HG03280 (cell line): ENCODE results near the gene DGKK.

ENCODE experiments used
- ATAC-seq: cut with Tn5 transposase; IDR thresholded peaks from one replicate; pipeline ENCODE4 v1.9.1; 2021; ENCODE audit warnings: mild to moderate bottlenecking, moderate library complexity; ENCODE audit not compliant: unreplicated experiment

DGKK gene, protein sequence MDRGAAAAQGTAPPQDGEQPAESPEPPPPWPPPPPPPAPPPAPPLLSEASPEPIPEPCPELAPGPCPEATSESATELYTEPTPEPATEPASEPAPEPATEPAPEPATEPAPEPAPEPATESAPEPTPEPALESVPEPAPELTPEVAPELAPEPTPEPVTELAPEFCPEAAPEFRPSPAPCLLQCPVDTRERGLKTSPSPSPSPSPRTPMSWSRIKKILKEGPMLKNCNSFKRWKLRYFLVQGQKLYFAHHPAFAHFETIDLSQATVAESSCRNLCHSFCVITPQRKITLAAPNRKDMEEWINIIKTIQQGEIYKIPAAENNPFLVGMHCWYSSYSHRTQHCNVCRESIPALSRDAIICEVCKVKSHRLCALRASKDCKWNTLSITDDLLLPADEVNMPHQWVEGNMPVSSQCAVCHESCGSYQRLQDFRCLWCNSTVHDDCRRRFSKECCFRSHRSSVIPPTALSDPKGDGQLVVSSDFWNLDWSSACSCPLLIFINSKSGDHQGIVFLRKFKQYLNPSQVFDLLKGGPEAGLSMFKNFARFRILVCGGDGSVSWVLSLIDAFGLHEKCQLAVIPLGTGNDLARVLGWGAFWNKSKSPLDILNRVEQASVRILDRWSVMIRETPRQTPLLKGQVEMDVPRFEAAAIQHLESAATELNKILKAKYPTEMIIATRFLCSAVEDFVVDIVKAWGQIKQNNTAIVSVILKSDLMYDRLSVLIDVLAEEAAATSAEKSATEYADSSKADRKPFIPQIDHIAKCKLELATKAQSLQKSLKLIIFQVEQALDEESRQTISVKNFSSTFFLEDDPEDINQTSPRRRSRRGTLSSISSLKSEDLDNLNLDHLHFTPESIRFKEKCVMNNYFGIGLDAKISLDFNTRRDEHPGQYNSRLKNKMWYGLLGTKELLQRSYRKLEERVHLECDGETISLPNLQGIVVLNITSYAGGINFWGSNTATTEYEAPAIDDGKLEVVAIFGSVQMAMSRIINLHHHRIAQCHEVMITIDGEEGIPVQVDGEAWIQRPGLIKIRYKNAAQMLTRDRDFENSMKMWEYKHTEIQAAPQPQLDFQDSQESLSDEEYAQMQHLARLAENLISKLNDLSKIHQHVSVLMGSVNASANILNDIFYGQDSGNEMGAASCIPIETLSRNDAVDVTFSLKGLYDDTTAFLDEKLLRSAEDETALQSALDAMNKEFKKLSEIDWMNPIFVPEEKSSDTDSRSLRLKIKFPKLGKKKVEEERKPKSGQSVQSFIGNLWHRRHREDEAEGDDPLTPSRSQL

DNA sequence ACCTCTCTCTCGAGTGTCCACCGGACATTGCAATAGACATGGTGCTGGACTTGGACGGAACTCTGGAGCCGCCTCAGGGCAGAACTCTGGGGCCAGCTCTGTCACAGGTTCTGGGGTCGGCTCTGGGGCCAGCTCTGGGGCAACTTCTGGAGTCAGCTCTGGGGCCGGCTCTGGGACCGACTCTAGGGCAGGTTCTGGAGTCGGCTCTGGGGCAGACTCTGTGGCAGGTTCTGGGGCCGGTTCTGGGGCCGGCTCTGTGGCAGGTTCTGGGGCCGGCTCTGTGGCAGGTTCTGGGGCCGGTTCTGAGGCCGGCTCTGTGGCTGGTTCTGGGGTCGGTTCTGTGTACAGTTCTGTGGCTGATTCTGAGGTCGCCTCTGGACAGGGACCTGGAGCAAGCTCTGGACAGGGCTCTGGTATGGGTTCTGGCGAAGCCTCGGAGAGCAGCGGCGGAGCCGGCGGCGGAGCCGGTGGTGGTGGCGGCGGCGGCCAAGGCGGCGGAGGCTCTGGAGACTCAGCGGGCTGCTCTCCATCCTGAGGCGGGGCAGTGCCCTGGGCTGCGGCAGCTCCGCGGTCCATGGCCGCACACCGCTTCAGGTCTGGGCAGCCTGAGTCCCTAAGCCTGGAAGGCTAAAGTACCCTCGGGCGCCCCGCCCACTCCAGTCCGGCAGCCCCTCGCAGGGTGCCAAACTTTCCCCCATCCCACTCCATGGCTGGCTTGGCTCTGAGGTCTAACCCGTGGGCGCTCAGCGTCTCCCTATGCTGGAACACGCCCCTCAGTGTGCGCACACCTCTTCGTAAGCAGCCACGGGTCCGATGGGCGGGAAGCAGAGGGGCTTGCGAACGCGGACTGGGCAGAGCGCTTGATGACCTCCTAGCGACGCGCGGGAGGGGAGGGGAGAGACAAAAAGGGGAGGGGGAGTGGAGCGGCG is at the start of gene DGKK:
DGKK (minus strand) TSS at position 723 of the 929 bp plus-strand sequence; CDS start at position 576, 147 bp downstream.
- ATAC-seq = no peak

- no peak for ATAC-seq
Observed at GRCh38 chrX:50514811-50515210, 44.2 kb upstream of the DGKK start.

- no peak for ATAC-seq
Observed at GRCh38 chrX:50497114-50497513, 26.5 kb upstream of the DGKK start.

DNA sequence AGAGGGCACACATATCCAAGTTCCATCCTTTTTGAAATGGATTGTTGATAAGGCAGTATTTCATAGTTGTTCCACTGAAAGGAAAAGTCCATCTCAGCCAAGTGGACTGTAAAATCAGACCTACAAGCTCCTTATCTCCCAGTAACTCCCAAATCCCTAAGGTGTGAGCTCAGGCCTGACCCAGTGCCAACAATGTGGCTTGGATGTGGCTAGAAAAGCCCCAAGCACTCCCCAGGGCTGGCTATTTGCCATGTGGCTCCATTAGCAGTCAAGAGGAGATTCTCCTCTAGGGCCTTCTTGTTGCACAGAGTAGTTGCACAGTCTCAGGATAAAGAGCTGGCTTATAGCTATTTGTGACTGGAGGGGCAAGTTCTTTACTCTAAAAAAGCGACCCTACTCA is 25.0 kb upstream of the DGKK start:
- no peak for ATAC-seq

GRCh38 chrX:50492720-50493119 is 22.1 kb upstream of the DGKK start:
- no peak for ATAC-seq

- ATAC-seq = no peak
Observed at GRCh38 chrX:50484662-50485061, 14.0 kb upstream of the DGKK start.

DNA sequence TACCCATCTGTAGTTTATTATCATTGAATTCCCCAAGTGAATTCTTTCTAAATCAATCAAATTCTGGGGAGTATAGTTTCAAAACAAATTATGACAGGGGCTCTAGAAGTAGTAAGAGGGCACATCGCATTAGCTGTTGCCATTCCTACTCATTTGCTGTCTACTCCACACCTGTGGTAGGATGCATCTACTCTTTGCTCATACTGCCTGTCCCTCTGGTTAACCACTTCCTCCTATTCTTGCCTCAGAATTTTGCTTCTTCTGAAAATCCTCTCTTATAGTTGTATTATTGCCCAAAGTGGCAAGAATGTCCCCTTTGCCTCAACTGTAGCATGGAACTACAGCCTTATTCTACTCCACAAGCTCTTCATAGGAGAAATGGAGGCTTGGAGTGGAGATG is 12.7 kb upstream of the DGKK start:
- ATAC-seq = no peak

DNA sequence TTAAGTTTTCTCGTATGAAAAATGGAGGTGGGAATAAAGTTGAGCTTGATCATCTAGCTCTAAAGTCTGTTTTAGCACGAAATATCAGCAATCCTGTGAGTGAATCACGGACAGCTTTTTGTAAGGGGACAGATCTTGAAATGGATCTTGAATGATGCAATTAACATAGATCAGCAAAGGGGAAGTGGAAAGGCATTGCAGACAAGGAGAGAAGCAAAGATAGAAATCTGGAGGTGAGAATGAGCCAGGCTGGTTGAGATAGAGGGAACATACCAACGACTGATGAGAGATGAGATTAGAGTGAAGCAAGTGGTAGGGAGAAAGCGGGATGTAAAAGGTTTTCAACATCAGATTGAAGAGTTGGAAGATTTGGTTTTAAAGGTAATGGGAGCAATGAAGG is 4.6 kb upstream of the DGKK start:
- no peak for ATAC-seq

- ATAC-seq = no peak
Observed at GRCh38 chrX:50471390-50471789, 765 bp upstream of the DGKK start.

DNA sequence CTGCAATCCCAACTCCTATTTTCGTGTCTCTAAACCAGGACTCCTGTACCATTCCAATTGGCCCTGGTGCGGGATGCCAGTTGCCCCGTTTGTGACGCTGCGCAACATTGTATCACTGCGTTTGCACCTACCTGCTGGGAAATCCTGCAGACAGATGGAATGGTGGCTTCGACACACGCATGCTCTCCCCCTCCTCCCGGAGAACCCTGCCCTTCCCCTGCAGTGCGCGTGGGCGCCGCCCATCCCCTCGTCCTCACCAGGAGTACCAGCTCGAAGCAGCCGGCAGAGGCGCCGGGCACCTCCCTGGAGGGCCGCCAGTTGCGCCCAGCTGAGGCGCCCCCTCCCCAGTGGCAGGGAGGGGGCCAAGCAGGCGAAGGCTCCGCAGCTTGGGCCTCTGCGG is 1.4 kb downstream of the DGKK start:
- ATAC-seq = no peak

- ATAC-seq = no peak
Observed at GRCh38 chrX:50459615-50460014, 11.0 kb downstream of the DGKK start.

DNA sequence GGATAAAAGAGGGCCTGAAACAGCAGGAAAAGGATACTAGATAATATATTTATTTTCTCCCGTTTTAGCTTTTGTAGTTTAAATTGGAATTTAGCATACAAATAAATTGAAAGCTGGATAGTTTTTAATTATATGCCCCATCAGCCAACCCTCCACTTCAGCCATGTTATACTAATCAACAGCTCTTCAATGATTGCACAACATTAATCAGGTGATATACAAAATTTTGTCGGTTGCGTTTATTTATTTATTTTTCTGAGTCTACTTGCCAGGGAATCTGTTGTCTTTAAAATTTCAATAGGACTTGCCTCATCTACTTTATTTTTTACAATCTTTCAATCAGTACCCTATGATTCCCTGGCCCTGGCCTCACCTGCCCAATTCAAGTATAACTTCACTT is 12.1 kb downstream of the DGKK start:
- no peak for ATAC-seq

GRCh38 chrX:50456712-50457484 is 13.7 kb downstream of the DGKK start:
- no peak for ATAC-seq

GRCh38 chrX:50452782-50453181 is 17.8 kb downstream of the DGKK start:
- ATAC-seq = no peak

- ATAC-seq = no peak
Observed at GRCh38 chrX:50450324-50450723, 20.3 kb downstream of the DGKK start.

DNA sequence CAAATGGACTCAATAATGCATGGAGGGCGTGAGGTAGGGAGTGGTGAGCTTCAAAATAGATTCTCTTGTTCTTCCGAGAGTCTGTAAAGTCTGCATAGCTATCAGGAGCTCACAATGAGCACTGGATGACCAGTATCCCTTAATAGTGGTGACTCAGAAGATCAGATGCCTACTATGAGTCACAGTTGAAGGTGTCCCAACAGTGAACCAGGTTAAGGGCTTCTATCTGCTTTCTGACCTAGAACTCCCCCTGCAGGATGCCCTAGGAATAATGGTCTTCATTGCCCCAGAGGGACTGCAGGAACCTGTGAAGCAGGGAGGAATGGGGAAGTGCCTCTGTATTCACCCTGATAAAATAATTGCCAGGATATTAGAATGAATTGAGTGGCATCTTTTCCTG is 22.1 kb downstream of the DGKK start:
- no peak for ATAC-seq

DNA sequence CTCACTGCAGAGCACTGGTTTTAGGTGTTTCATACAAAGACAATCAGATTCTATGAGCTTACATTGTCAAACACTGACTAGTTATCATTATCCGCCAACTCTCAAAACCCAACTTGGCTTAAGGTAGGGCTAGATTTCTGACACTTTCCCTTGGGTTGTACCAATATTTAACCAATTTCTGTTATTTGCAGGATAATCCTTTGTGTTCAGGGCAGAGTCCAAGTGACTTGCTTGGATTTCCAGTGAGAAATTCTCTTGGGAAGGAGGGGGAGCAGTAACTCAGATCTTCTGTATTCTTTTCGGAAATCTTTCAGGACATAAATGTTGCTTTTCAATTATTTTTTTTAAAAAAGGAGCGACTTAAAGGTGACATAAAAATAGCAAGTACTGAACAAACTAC is 23.1 kb downstream of the DGKK start:
- no peak for ATAC-seq

GRCh38 chrX:50442426-50443116 is 28.1 kb downstream of the DGKK start:
- no peak for ATAC-seq

- no peak for ATAC-seq
Observed at GRCh38 chrX:50436797-50437196, 33.8 kb downstream of the DGKK start.
